ENCODE results near the gene PDK2. TPM values are rescaled to one million over a fixed set of nuclear protein-coding genes. Genes with fewer than 3 reads are reported as not detected.

The PDK2 gene
- total RNA-seq, 1 experiment from 2014 or later, result 9.5 TPM

DNA sequence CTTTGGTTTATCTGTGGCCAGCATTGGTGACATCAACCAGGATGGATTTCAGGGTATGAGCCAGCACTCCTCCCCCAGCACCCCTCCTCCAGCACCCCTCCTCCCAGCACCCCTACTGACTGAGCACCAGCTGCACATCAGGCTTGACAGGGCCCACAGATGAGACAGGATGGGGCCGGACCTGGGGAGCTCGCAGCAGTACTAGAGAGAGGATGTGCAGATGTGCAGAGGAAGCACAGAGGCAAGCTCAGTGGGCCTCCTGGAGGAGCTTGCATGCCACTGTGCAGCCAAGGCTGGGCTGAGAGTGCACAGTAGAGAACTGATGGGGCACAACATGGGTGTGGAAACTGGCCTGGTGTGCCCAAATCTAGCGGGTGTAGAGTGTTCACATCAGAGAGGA is 23.0 kb upstream of the PDK2 start:
- no peak for DNase-seq (ENCODE audit: low read depth, low spot score)
- in situ Hi-C loops (cut with HindIII; ENCODE audit: low pct_unique_long_range_greater_than_20kb, low sequenced_read_pairs), result no loop called here

GRCh38 chr17:50072925-50073324 is 22.2 kb upstream of the PDK2 start:
- no peak for DNase-seq (ENCODE audit: low read depth, low spot score)
- in situ Hi-C loops (cut with HindIII; ENCODE audit: low pct_unique_long_range_greater_than_20kb, low sequenced_read_pairs), result no loop called here

GRCh38 chr17:50074227-50074626 is 20.9 kb upstream of the PDK2 start:
- no peak for DNase-seq (ENCODE audit: low read depth, low spot score)
- in situ Hi-C loops (cut with HindIII; ENCODE audit: low pct_unique_long_range_greater_than_20kb, low sequenced_read_pairs), result no loop called here

GRCh38 chr17:50075446-50076032 is 19.6 kb upstream of the PDK2 start:
- no peak for DNase-seq (ENCODE audit: low read depth, low spot score)
- in situ Hi-C loops (cut with HindIII; ENCODE audit: low pct_unique_long_range_greater_than_20kb, low sequenced_read_pairs), result no loop called here

- in situ Hi-C loops (cut with HindIII; ENCODE audit: low pct_unique_long_range_greater_than_20kb, low sequenced_read_pairs), result no loop called here
- DNase-seq (ENCODE audit: low read depth, low spot score), result no peak
Observed at GRCh38 chr17:50076221-50076590, 18.9 kb upstream of the PDK2 start.

- in situ Hi-C loops (cut with HindIII; ENCODE audit: low pct_unique_long_range_greater_than_20kb, low sequenced_read_pairs), result no loop called here
- no peak for DNase-seq (ENCODE audit: low read depth, low spot score)
Observed at GRCh38 chr17:50076591-50077235, 18.4 kb upstream of the PDK2 start.

GRCh38 chr17:50078430-50078829 is 16.7 kb upstream of the PDK2 start:
- DNase-seq (ENCODE audit: low read depth, low spot score), result no peak
- in situ Hi-C loops (cut with HindIII; ENCODE audit: low pct_unique_long_range_greater_than_20kb, low sequenced_read_pairs), result no loop called here

- peak; percentile 88 for DNase-seq (ENCODE audit: low read depth, low spot score)
- in situ Hi-C loops (cut with HindIII; ENCODE audit: low pct_unique_long_range_greater_than_20kb, low sequenced_read_pairs), result no loop called here
Observed at GRCh38 chr17:50079334-50080095, 15.6 kb upstream of the PDK2 start.

- in situ Hi-C loops (cut with HindIII; ENCODE audit: low pct_unique_long_range_greater_than_20kb, low sequenced_read_pairs), result no loop called here
- DNase-seq (ENCODE audit: low read depth, low spot score), result no peak
Observed at GRCh38 chr17:50080096-50080480, 15.1 kb upstream of the PDK2 start.

DNA sequence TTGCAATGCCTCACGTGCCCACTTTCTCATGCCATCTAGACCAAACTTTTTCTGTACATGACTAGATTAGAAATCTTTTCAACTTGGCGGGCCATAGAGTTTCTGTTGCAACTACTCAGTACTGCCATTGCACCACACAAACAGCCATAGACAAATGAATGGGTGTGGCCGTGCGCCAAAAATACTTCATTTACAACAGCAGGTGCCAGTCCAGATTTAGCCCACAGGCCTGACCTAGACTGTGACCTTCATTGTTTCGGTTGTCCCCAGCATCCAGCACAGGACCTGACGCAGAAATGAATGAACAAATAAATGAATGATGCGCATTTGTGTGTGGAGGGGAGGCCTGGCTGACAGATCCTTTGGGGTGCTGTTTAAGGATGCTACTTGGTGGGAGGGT is 14.3 kb upstream of the PDK2 start:
- DNase-seq (ENCODE audit: low read depth, low spot score), result no peak
- in situ Hi-C loops (cut with HindIII; ENCODE audit: low pct_unique_long_range_greater_than_20kb, low sequenced_read_pairs), result no loop called here

- in situ Hi-C loops (cut with HindIII; ENCODE audit: low pct_unique_long_range_greater_than_20kb, low sequenced_read_pairs), result no loop called here
- DNase-seq (ENCODE audit: low read depth, low spot score), result no peak
Observed at GRCh38 chr17:50081757-50082156, 13.4 kb upstream of the PDK2 start.

- peak; percentile 78 for DNase-seq (ENCODE audit: low read depth, low spot score)
- in situ Hi-C loops (cut with HindIII; ENCODE audit: low pct_unique_long_range_greater_than_20kb, low sequenced_read_pairs), result no loop called here
Observed at GRCh38 chr17:50087246-50087911, 7.8 kb upstream of the PDK2 start.

DNA sequence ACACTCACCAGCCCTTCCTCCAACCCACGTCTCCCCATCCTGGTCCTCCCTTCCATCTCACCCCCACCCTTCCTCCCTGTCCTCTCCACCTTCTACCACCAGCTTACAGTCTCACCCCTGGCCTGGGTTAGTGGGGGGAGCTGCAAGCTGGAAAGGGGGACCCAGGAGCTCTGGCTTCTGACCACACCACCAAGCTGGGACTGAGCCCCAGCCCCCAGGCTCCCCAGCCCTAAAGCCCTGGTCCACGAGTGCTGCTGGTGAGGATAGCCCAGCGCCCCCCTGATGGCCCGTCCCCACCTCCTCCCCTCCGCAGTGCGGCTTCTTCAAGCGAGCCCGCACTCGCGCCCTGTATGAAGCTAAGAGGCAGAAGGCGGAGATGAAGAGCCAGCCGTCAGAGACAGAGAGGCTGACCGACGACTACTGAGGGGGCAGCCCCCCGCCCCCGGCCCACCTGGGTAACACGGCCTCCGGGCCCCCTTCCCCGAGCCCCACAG is 7.2 kb upstream of the PDK2 start:
- in situ Hi-C loops (cut with HindIII; ENCODE audit: low pct_unique_long_range_greater_than_20kb, low sequenced_read_pairs), result no loop called here
- no peak for DNase-seq (ENCODE audit: low read depth, low spot score)

DNA sequence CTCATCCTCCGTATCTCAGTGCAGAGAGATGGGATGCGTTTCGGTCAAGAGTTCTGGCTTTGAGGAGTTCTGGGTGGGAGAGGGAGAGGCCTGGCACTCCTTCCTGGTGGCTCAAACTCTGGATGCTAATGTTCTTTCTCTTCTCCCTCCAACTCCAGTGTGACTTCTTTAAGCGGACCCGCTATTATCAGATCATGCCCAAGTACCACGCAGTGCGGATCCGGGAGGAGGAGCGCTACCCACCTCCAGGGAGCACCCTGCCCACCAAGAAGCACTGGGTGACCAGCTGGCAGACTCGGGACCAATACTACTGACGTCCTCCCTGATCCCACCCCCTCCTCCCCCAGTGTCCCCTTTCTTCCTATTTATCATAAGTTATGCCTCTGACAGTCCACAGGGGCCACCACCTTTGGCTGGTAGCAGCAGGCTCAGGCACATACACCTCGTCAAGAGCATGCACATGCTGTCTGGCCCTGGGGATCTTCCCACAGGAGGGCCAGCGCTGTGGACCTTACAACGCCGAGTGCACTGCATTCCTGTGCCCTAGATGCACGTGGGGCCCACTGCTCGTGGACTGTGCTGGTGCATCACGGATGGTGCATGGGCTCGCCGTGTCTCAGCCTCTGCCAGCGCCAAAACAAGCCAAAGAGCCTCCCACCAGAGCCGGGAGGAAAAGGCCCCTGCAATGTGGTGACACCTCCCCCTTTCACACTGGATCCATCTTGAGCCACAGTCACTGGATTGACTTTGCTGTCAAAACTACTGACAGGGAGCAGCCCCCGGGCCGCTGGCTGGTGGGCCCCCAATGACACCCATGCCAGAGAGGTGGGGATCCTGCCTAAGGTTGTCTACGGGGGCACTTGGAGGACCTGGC is 6.0 kb upstream of the PDK2 start:
- in situ Hi-C loops (cut with HindIII; ENCODE audit: low pct_unique_long_range_greater_than_20kb, low sequenced_read_pairs), result no loop called here
- DNase-seq (ENCODE audit: low read depth, low spot score), result no peak

DNA sequence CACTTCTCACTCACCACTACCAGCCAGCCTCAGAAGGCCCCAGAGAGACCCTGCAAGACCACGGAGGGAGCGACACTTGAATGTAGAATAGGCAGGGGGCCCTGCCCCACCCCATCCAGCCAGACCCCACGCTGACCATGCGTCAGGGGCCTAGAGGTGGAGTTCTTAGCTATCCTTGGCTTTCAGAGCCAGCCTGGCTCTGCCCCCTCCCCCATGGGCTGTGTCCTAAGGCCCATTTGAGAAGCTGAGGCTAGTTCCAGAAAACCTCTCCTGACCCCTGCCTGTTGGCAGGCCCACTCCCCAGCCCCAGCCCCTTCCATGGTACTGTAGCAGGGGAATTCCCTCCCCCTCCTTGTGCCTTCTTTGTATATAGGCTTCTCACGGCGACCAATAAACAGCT is 5.1 kb upstream of the PDK2 start:
- in situ Hi-C loops (cut with HindIII; ENCODE audit: low pct_unique_long_range_greater_than_20kb, low sequenced_read_pairs), result no loop called here
- no peak for DNase-seq (ENCODE audit: low read depth, low spot score)

- in situ Hi-C loops (cut with HindIII; ENCODE audit: low pct_unique_long_range_greater_than_20kb, low sequenced_read_pairs), result no loop called here
- DNase-seq (ENCODE audit: low read depth, low spot score), result no peak
Observed at GRCh38 chr17:50090971-50091917, 3.9 kb upstream of the PDK2 start.

GRCh38 chr17:50091918-50092285 is 3.2 kb upstream of the PDK2 start:
- in situ Hi-C loops (cut with HindIII; ENCODE audit: low pct_unique_long_range_greater_than_20kb, low sequenced_read_pairs), result no loop called here
- DNase-seq (ENCODE audit: low read depth, low spot score), result no peak
